Skeletal muscle satellite cell (primary cell): ENCODE results near the gene SPAAR. TPM values are rescaled to one million over a fixed set of nuclear protein-coding genes. Genes with fewer than 3 reads are reported as not detected.

Experiments used
- H3K27me3 ChIP-seq: 2 replicates; pipeline ENCODE4 v1.7.0; 2013; ENCODE audit warnings: low read length; ENCODE audit not compliant: control insufficient read depth, insufficient read depth
- H3K36me3 ChIP-seq: 2 replicates; pipeline ENCODE4 v1.7.0; 2013; ENCODE audit warnings: mild to moderate bottlenecking, control low read depth, low read length; ENCODE audit not compliant: insufficient read depth
- H3K4me1 ChIP-seq: 2 replicates; pipeline ENCODE4 v1.7.0; 2013; ENCODE audit warnings: low read length; ENCODE audit not compliant: control insufficient read depth, insufficient read depth
- H3K4me2 ChIP-seq: 2 replicates; pipeline ENCODE4 v1.7.0; 2013; ENCODE audit warnings: mild to moderate bottlenecking, low read length
- H3K4me3 ChIP-seq: 2 replicates; pipeline ENCODE4 v1.7.0; 2013; ENCODE audit warnings: low read length
- H3K9ac ChIP-seq: 2 replicates; pipeline ENCODE4 v1.7.0; 2013; ENCODE audit warnings: mild to moderate bottlenecking, low read depth, low read length, moderate library complexity
- H3K9me3 ChIP-seq: replicated peaks from 2 replicates; pipeline ENCODE4 v1.7.0; 2013; ENCODE audit warnings: mild to moderate bottlenecking, control low read depth, low read length
- total RNA-seq: library from RNA; depleted of rRNA; stranded (reverse); fragments of >200 nt; gene quantifications from 2 replicates; pipeline ENCODE4 v1.2.3, GENCODE V29; 2012; rRNA removed

SPAAR gene
- total RNA-seq = 0.76 and 1.5 TPM in 2 replicates

DNA sequence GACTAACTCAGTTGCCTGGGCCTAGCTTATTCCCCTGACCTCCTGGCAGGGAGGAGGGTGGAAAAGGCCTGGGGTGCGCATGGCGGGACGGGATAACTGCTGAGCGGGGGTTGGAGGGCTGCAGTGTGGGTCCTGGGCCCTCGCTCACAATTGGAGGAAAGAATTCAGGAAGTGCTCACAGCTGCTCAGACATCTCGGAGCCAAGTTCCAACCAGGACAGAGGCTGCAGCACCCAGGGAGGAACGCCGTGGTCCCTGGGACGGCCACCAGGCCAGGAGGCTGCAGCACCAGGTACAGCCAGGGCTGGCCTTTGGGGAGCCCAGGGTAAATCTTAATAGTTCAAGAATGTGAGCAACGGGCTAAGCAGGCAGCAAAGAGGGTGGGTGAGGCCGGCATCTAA, at the start of gene SPAAR:
TSS of gene SPAAR (plus strand) at position 217 of the 400 bp plus-strand sequence. CDS start 974 bp downstream, outside the sequence.
- peak within 1 kb of the TSS; percentile 60 for H3K4me3 ChIP-seq
- H3K27me3 ChIP-seq = no peaks in the 10 kb centered on the region
- no peaks in the 10 kb centered on the region for H3K36me3 ChIP-seq
- peaks cover 76% of the 10 kb centered on the region for H3K4me1 ChIP-seq
- peak within 1 kb of the TSS; percentile 92 for H3K9ac ChIP-seq
- peak within 1 kb of the TSS; percentile 84 for H3K4me2 ChIP-seq
- H3K9me3 ChIP-seq = no peaks in the 10 kb centered on the region

DNA sequence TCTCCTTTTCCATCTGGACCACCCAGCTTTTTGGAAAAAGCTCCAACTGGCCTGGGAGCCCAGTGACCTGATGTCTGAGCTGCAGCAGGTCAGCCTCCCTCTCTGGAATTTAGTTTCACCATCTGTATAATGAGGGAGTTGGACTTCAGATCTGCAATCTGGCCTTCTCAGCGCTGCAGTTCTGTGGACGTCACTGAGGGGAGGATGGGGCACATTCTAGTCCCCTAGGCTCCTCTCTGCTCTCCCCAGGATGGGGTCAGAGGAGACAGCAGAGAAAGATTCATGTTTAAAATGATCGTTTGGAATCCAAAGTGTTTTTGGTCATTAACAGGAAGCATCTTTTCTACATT, 49.3 kb upstream of the SPAAR start:
- Histone ChIP-seq H3K4me1 (no peaks in the 10 kb centered on the region), H3K9ac (no peak overlapping the region), H3K4me2 (no peak overlapping the region), H3K9me3 (no peaks in the 10 kb centered on the region), H3K36me3 (no peaks in the 10 kb centered on the region), H3K4me3 (no peak overlapping the region), H3K27me3 (peaks cover 58% of the 10 kb centered on the region)

- peaks cover 52% of the 10 kb centered on the region for H3K27me3 ChIP-seq
Measured at GRCh38 chr9:35861161-35861897, 48.0 kb upstream of the SPAAR start.

DNA sequence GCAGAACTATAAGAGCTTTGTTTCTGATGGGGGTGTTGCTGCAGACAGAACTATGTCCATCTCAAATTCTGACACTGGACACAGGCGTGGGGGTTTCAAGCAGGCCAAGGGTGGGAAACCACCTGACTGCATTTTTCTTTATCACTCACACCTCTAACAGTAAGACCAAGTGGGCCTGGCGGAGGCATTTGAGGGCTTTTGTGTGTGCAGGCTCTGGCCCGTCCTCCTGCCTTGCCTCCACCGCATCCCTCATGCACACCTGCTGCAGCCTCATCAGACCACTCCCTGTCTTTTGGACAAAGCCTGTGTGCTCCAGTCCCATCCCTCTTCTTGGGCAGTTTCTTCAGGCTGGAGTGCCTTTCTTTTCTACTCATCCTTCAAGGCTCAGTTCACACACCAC, 47.0 kb upstream of the SPAAR start:
- Histone ChIP-seq H3K9me3 (no peaks in the 10 kb centered on the region), H3K27me3 (peaks cover 52% of the 10 kb centered on the region), H3K4me2 (no peak overlapping the region), H3K4me3 (no peak overlapping the region), H3K9ac (no peak overlapping the region), H3K4me1 (no peaks in the 10 kb centered on the region), H3K36me3 (no peaks in the 10 kb centered on the region)

More at GRCh38 chr9:35861161-35861897, 48.0 kb upstream of the SPAAR start:
- H3K36me3 ChIP-seq = no peaks in the 10 kb centered on the region
- H3K4me3 ChIP-seq = no peak overlapping the region
- no peak overlapping the region for H3K9ac ChIP-seq
- no peak overlapping the region for H3K4me2 ChIP-seq
- no peaks in the 10 kb centered on the region for H3K4me1 ChIP-seq
- no peaks in the 10 kb centered on the region for H3K9me3 ChIP-seq

DNA sequence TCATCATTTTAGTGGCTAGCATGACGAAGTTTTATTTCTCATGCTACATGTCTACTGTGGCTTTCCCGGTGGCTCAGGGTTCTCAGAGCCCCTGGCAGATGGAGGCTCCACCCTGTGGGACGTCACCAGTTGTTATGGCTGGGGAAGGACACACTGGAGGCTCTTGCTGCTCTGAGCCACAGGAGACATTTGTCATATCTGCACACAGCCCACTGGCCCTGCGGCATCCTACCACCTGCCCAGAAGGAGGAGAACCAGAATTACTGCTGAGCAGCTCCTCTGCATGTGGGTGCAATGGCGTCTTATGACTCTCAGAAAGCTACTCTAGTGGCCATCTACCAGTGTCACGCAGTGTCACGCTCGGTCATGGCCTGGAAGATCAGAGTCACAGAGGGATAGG, 45.7 kb upstream of the SPAAR start:
- no peak overlapping the region for H3K4me2 ChIP-seq
- peaks cover 52% of the 10 kb centered on the region for H3K27me3 ChIP-seq
- no peak overlapping the region for H3K4me3 ChIP-seq
- no peaks in the 10 kb centered on the region for H3K9me3 ChIP-seq
- H3K36me3 ChIP-seq = no peaks in the 10 kb centered on the region
- no peaks in the 10 kb centered on the region for H3K4me1 ChIP-seq
- H3K9ac ChIP-seq = no peak overlapping the region

DNA sequence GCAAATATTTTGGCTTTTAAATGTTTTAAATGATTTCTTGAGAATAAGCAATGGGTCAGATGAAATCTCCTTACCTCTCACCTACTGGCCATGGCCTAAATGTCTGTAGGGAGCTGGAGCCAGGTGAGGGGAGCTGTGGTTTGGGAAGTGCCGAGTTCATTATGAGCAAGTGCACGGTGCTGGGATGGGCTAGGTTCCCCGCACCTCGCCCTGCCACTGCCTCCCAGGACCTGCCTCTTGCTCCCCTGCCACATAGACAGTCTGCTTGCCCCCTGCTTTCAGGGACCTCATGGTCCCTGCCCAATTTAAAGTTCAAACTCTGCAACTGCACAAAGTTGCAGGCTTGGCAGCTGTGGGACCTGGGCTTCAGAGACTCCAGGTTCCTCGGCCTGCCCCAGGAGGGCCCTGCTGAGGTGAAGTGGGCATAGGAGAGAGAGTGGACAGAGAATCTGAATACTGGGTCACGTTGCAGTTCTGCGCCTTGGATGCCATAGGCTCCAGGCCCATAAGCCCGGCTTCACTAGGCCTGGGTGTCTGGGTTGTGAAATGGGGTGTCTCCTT, 44.5 kb upstream of the SPAAR start:
- H3K4me2 ChIP-seq = no peak overlapping the region
- H3K9me3 ChIP-seq = no peaks in the 10 kb centered on the region
- no peak overlapping the region for H3K9ac ChIP-seq
- peaks cover 48% of the 10 kb centered on the region for H3K27me3 ChIP-seq
- H3K4me3 ChIP-seq = no peak overlapping the region
- no peaks in the 10 kb centered on the region for H3K4me1 ChIP-seq
- no peaks in the 10 kb centered on the region for H3K36me3 ChIP-seq

GRCh38 chr9:35867538-35867937, 41.8 kb upstream of the SPAAR start:
- Histone ChIP-seq H3K9me3 (no peaks in the 10 kb centered on the region), H3K4me2 (no peak overlapping the region), H3K4me1 (no peaks in the 10 kb centered on the region), H3K36me3 (no peaks in the 10 kb centered on the region), H3K4me3 (no peak overlapping the region), H3K27me3 (peaks cover 20% of the 10 kb centered on the region), H3K9ac (no peak overlapping the region)

- no peak overlapping the region for H3K4me2 ChIP-seq
- no peak overlapping the region for H3K4me3 ChIP-seq
- H3K9me3 ChIP-seq = no peaks in the 10 kb centered on the region
- H3K4me1 ChIP-seq = no peaks in the 10 kb centered on the region
- H3K9ac ChIP-seq = no peak overlapping the region
- no peaks in the 10 kb centered on the region for H3K36me3 ChIP-seq
- H3K27me3 ChIP-seq = peaks cover 7% of the 10 kb centered on the region
Measured at GRCh38 chr9:35868933-35869332, 40.4 kb upstream of the SPAAR start.

- Histone ChIP-seq H3K27me3 (no peaks in the 10 kb centered on the region), H3K4me1 (no peaks in the 10 kb centered on the region), H3K4me2 (no peak overlapping the region), H3K9ac (no peak overlapping the region), H3K36me3 (no peaks in the 10 kb centered on the region), H3K9me3 (no peaks in the 10 kb centered on the region), H3K4me3 (no peak overlapping the region)
Measured at GRCh38 chr9:35869621-35870216, 39.6 kb upstream of the SPAAR start.

- Histone ChIP-seq H3K36me3 (no peaks in the 10 kb centered on the region), H3K9me3 (no peaks in the 10 kb centered on the region), H3K4me1 (no peaks in the 10 kb centered on the region), H3K4me3 (no peak within 1 kb of the TSS), H3K27me3 (no peaks in the 10 kb centered on the region), H3K9ac (no peak within 1 kb of the TSS), H3K4me2 (no peak within 1 kb of the TSS)
Measured at GRCh38 chr9:35870351-35870923, 38.9 kb upstream of the SPAAR start, which contains the start of gene OR13J1. OR13J1 (minus strand) TSS chr9:35870401; CDS start chr9:35870401, 0 bp downstream.

- Histone ChIP-seq H3K4me1 (no peaks in the 10 kb centered on the region), H3K9ac (no peak overlapping the region), H3K9me3 (no peaks in the 10 kb centered on the region), H3K4me3 (no peak overlapping the region), H3K4me2 (no peak overlapping the region), H3K36me3 (no peaks in the 10 kb centered on the region), H3K27me3 (peaks cover 3% of the 10 kb centered on the region)
Measured at GRCh38 chr9:35871545-35871944, 37.7 kb upstream of the SPAAR start.
